Pons (tissue), 1 donor: ENCODE measurements around the gene C3orf80.
"Not testable (repeated sequence)": the region's sequence is repeated elsewhere in the genome, so short reads cannot be mapped to it uniquely, and the experiment has no call there.

Source experiments
- DNase-seq: peaks from one replicate; pipeline ENCODE4 v3.0.0-alpha.2; 2016; ENCODE audit warnings: low spot score

The C3orf80 gene

GRCh38 chr3:160225176-160226025 lies at the start of gene C3orf80:
Gene C3orf80 (plus strand): TSS chr3:160225422. CDS start chr3:160225636, 214 bp downstream.
- DNase-seq, result no peak

GRCh38 chr3:160176923-160177322 lies 48.3 kb upstream of the C3orf80 start:
- DNase-seq, result no peak

- DNase-seq, result not testable (repeated sequence)
These were observed 46.6 kb upstream of the C3orf80 start for GRCh38 chr3:160178661-160179060.

- DNase-seq, result not testable (repeated sequence)
These were observed 45.8 kb upstream of the C3orf80 start for GRCh38 chr3:160179403-160179802.

GRCh38 chr3:160179906-160180305 lies 45.3 kb upstream of the C3orf80 start:
- DNase-seq, result no peak

GRCh38 chr3:160180581-160181216 lies 44.5 kb upstream of the C3orf80 start:
- DNase-seq, result no peak

GRCh38 chr3:160183345-160184076 lies 41.7 kb upstream of the C3orf80 start:
- no peak for DNase-seq

- no peak for DNase-seq
These were observed 40.6 kb upstream of the C3orf80 start for GRCh38 chr3:160184655-160185054.

GRCh38 chr3:160185751-160186150 lies 39.5 kb upstream of the C3orf80 start:
- no peak for DNase-seq

- no peak for DNase-seq
These were observed 37.9 kb upstream of the C3orf80 start for GRCh38 chr3:160187288-160187687.

GRCh38 chr3:160192310-160193029 lies 32.8 kb upstream of the C3orf80 start:
- no peak for DNase-seq

- DNase-seq, result no peak
These were observed 31.5 kb upstream of the C3orf80 start for GRCh38 chr3:160193644-160194192.

- DNase-seq, result no peak
These were observed 30.8 kb upstream of the C3orf80 start for GRCh38 chr3:160194438-160194837.

- DNase-seq, result no peak
These were observed 30.1 kb upstream of the C3orf80 start for GRCh38 chr3:160195106-160195505.

- no peak for DNase-seq
These were observed 28.6 kb upstream of the C3orf80 start for GRCh38 chr3:160196511-160197104.

GRCh38 chr3:160199108-160199507 lies 26.1 kb upstream of the C3orf80 start:
- DNase-seq, result no peak

- no peak for DNase-seq
These were observed 24.9 kb upstream of the C3orf80 start for GRCh38 chr3:160200353-160200752.

GRCh38 chr3:160204396-160205011 lies 20.7 kb upstream of the C3orf80 start:
- DNase-seq, result not testable (repeated sequence)

GRCh38 chr3:160205606-160206005 lies 19.6 kb upstream of the C3orf80 start:
- DNase-seq, result no peak

- no peak for DNase-seq
These were observed 14.9 kb upstream of the C3orf80 start for GRCh38 chr3:160210341-160210740.

GRCh38 chr3:160210799-160211221 lies 14.4 kb upstream of the C3orf80 start:
- DNase-seq, result no peak
